ENCODE results near the gene AKAP12.

The AKAP12 gene

DNA sequence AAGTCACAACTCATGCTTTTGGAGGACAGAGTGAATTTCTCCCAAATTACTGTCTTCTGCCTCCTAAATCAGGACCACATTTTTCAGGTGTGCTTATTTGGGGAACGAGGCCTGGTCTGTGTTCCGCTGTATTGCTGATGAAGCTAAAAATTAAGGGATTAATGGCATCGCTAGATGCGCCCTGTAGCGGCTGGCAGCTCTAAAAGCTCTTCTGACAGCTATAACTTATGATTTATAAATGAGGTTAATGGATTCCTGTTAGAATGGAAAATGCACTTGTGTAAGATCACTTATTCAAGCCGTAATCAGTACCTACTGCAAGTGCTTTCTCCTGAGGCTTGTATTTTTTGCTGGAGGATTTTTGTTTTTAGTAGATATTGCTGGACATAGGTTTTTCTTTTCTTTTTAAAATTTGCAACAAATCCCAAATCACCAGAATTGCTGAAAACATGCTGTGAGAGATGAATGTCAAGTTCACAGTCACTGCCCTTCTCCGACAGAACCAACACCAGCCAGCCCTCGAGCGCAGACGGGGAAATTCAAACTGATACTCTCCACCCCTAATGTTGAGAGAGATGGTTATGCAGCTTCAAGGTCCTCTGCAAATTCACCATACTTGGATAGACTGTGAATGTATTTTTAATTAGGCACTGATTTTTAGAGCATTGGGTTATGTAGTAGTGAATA, 49.1 kb downstream of the AKAP12 start:
- peaks cover 16% of the 10 kb centered on the region for H3K4me1 ChIP-seq (ENCODE audit: control insufficient read depth, insufficient read depth, low read depth, low read length)
- 97% methylated on average over 6 of the region's 10 CpGs for WGBS
- no peak overlapping the region for H2BK12ac ChIP-seq (ENCODE audit: low read length in 2 of 2)
- H3K36me3 ChIP-seq (ENCODE audit: control insufficient read depth in 1 of 2, insufficient read depth in 2 of 2, low read depth in 1 of 2, low read length in 2 of 2) = peaks cover 0 to 4% of the 10 kb centered on the region in 2 experiments
- H3K4me3 ChIP-seq (ENCODE audit: insufficient read depth in 1 of 2, low read depth in 1 of 2, low read length in 2 of 2) = no peak overlapping the region
- no peak overlapping the region for H3K4me2 ChIP-seq (ENCODE audit: low read length, poor library complexity, severe bottlenecking)
- no peak overlapping the region for H3K14ac ChIP-seq (ENCODE audit: low read length in 2 of 2)
- H3K9me3 ChIP-seq (ENCODE audit: control insufficient read depth, low read length) = no peaks in the 10 kb centered on the region
- peak overlapping the region; percentile 94 for H2AK5ac ChIP-seq (ENCODE audit: low read length, severe bottlenecking)
- H2BK5ac ChIP-seq (ENCODE audit: low read depth, low read length, poor library complexity, severe bottlenecking) = no peak overlapping the region
- no peak overlapping the region for H2BK15ac ChIP-seq (ENCODE audit: low read depth, poor library complexity, severe bottlenecking)
- peak overlapping the region; percentile 58 for H4K8ac ChIP-seq (ENCODE audit: low read length)
- H3K27me3 ChIP-seq (ENCODE audit: control insufficient read depth in 1 of 2, insufficient read depth in 1 of 2, low read length in 2 of 2) = no peaks in the 10 kb centered on the region
- H4K91ac ChIP-seq (ENCODE audit: low read length) = no peak overlapping the region
- no peak overlapping the region for H2BK120ac ChIP-seq (ENCODE audit: low read depth, low read length)
- peaks cover 19% of the 10 kb centered on the region for H3K79me1 ChIP-seq (replicated peaks; ENCODE audit: low read length, poor library complexity, severe bottlenecking)
- H2AFZ ChIP-seq (ENCODE audit: low read depth, low read length) = no peak overlapping the region
- no peak for DNase-seq
- no peak overlapping the region for H3K27ac ChIP-seq (ENCODE audit: low read length, poor library complexity, severe bottlenecking)
- H3K23ac ChIP-seq (ENCODE audit: low read length in 2 of 2) = no peak overlapping the region
- no peak overlapping the region for H3K18ac ChIP-seq (ENCODE audit: low read depth in 1 of 2, low read length in 2 of 2)
- no peak overlapping the region for H3K9ac ChIP-seq (ENCODE audit: low read length)
- no peak overlapping the region for H3K4ac ChIP-seq (ENCODE audit: low read depth in 1 of 2, low read length in 2 of 2)

DNA sequence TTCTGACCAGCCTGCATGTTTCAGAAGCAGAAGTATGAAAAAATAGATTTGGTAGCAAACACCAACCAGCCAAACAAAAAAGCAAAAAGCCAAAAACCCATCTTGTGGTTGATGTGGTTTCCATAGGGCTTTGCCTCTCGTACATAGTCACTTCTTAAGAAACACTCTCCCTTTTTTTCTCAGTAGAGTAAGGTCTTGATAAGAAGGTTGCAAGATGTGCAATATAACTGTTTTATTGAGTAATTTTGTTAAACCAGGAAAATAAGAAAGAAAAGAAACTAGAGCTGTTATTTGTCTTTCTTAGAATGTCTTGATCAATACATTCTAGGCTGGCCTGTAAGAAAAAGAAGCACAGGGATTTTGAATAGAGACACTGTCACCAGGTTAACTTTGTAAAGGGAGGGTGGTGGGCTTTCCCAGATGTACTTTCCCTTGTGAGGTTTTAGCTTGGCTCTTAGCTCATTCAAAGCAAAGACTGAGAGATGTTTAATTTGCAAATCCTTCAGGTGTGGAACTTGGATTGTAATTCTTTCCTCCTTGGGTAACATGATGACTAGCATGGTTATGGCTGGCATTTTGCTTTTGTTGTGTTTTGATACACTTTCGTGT, 49.7 kb downstream of the AKAP12 start:
- Histone ChIP-seq H2AK5ac (ENCODE audit: low read length, severe bottlenecking) (no peak overlapping the region), H3K4me1 (ENCODE audit: control insufficient read depth, insufficient read depth, low read depth, low read length) (peaks cover 15% of the 10 kb centered on the region), H2BK120ac (ENCODE audit: low read depth, low read length) (no peak overlapping the region), H3K9me3 (ENCODE audit: control insufficient read depth, low read length) (no peaks in the 10 kb centered on the region), H3K14ac (ENCODE audit: low read length in 2 of 2) (no peak overlapping the region), H4K91ac (ENCODE audit: low read length) (no peak overlapping the region), H4K8ac (ENCODE audit: low read length) (no peak overlapping the region), H3K18ac (ENCODE audit: low read depth in 1 of 2, low read length in 2 of 2) (no peak overlapping the region), H3K4me3 (ENCODE audit: insufficient read depth in 1 of 2, low read depth in 1 of 2, low read length in 2 of 2) (no peak overlapping the region), H2AFZ (ENCODE audit: low read depth, low read length) (no peak overlapping the region), H3K27me3 (ENCODE audit: control insufficient read depth in 1 of 2, insufficient read depth in 1 of 2, low read length in 2 of 2) (no peaks in the 10 kb centered on the region), H3K4me2 (ENCODE audit: low read length, poor library complexity, severe bottlenecking) (no peak overlapping the region), H3K23ac (ENCODE audit: low read length in 2 of 2) (no peak overlapping the region), H2BK15ac (ENCODE audit: low read depth, poor library complexity, severe bottlenecking) (no peak overlapping the region), H2BK12ac (ENCODE audit: low read length in 2 of 2) (no peak overlapping the region), H3K27ac (ENCODE audit: low read length, poor library complexity, severe bottlenecking) (no peak overlapping the region), H3K9ac (ENCODE audit: low read length) (no peak overlapping the region), H3K79me1 (replicated peaks; ENCODE audit: low read length, poor library complexity, severe bottlenecking) (peaks cover 21% of the 10 kb centered on the region), H2BK5ac (ENCODE audit: low read depth, low read length, poor library complexity, severe bottlenecking) (no peak overlapping the region), H3K36me3 (ENCODE audit: control insufficient read depth in 1 of 2, insufficient read depth in 2 of 2, low read depth in 1 of 2, low read length in 2 of 2) (peaks cover 0 to 4% of the 10 kb centered on the region in 2 experiments), H3K4ac (ENCODE audit: low read depth in 1 of 2, low read length in 2 of 2) (peak overlapping the region in 1 of 2 experiments; percentile 80)
- WGBS = 100% methylated on average over 1 of the region's 2 CpGs
- DNase-seq = peak; percentile 46

DNA sequence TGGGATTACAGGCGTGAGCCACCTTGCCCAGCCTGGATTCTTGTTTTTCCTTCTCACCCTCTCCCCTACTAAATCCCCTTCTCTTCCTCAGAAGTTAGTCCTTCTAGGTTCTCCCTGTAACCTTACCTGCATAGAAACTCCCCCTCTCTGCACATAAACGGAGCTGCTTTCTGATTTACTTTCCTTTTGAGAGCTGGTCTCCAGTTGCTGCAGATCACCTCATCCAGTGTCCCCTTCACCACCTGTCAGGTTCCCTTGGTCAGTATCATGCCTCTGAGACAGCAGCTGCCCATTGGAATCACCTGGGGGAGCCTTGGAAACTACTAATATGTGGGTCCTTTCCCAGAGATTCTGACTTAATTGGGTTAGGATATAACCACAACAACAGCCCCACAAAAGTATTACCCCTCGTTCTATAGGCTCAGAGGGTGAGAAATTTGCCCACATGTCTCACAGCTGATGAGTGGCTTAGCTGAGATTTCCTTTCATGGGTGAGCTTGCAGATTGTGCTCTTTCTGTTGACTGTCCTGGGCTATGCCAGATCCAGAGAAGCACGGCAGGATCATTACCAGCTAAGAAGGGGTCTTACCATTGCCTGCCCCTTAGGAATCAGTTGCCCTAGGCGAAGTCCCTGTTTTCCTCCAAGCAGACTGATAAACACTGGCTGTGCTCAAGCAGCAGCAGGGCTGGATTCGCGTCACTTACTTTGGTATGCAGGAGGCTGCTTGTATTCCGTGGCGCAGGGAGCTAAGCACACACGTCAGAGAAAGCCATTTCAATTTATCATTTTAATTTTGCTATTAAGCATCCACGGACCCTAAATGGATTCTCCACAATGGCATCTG, 51.3 kb downstream of the AKAP12 start:
- Histone ChIP-seq H4K91ac (ENCODE audit: low read length) (no peak overlapping the region), H3K79me1 (replicated peaks; ENCODE audit: low read length, poor library complexity, severe bottlenecking) (peaks cover 23% of the 10 kb centered on the region), H2AFZ (ENCODE audit: low read depth, low read length) (no peak overlapping the region), H3K4me3 (ENCODE audit: insufficient read depth in 1 of 2, low read depth in 1 of 2, low read length in 2 of 2) (peak overlapping the region in 1 of 2 experiments; percentile 28), H3K23ac (ENCODE audit: low read length in 2 of 2) (no peak overlapping the region), H3K27ac (ENCODE audit: low read length, poor library complexity, severe bottlenecking) (peak overlapping the region; percentile 45), H2BK5ac (ENCODE audit: low read depth, low read length, poor library complexity, severe bottlenecking) (peak overlapping the region; percentile 3), H3K36me3 (ENCODE audit: control insufficient read depth in 1 of 2, insufficient read depth in 2 of 2, low read depth in 1 of 2, low read length in 2 of 2) (peaks cover 0 to 4% of the 10 kb centered on the region in 2 experiments), H2BK15ac (ENCODE audit: low read depth, poor library complexity, severe bottlenecking) (no peak overlapping the region), H4K8ac (ENCODE audit: low read length) (peak overlapping the region; percentile 16), H3K9ac (ENCODE audit: low read length) (peak overlapping the region; percentile 79), H3K9me3 (ENCODE audit: control insufficient read depth, low read length) (no peaks in the 10 kb centered on the region), H2BK120ac (ENCODE audit: low read depth, low read length) (no peak overlapping the region), H3K27me3 (ENCODE audit: control insufficient read depth in 1 of 2, insufficient read depth in 1 of 2, low read length in 2 of 2) (no peaks in the 10 kb centered on the region), H3K4ac (ENCODE audit: low read depth in 1 of 2, low read length in 2 of 2) (no peak overlapping the region), H3K18ac (ENCODE audit: low read depth in 1 of 2, low read length in 2 of 2) (peak overlapping the region in 1 of 2 experiments; percentile 42), H2BK12ac (ENCODE audit: low read length in 2 of 2) (no peak overlapping the region), H2AK5ac (ENCODE audit: low read length, severe bottlenecking) (peak overlapping the region; percentile 37), H3K4me2 (ENCODE audit: low read length, poor library complexity, severe bottlenecking) (peak overlapping the region; percentile 33), H3K14ac (ENCODE audit: low read length in 2 of 2) (no peak overlapping the region), H3K4me1 (ENCODE audit: control insufficient read depth, insufficient read depth, low read depth, low read length) (peaks cover 18% of the 10 kb centered on the region)
- peak; percentile 93 for DNase-seq
- WGBS = 56% methylated on average over 9 of the region's 11 CpGs

DNA sequence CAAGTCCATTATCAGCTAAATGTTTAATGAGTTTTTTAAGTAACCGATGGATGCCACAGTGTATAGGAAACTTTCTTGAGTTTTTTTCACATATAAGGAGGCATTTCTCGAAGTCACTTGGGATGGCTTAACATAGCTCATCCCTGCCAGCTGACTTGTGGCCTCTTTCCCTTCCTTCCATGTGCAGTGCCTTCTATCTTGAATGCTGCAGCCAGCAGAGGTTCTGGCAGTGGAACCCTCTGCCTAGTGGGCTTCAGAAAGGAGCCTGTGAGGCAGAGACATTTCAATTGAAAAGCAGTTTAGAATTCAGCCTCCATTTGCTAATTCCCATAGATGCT, 51.9 kb downstream of the AKAP12 start:
- Histone ChIP-seq H3K36me3 (ENCODE audit: control insufficient read depth in 1 of 2, insufficient read depth in 2 of 2, low read depth in 1 of 2, low read length in 2 of 2) (peaks cover 0 to 4% of the 10 kb centered on the region in 2 experiments), H3K27me3 (ENCODE audit: control insufficient read depth in 1 of 2, insufficient read depth in 1 of 2, low read length in 2 of 2) (no peaks in the 10 kb centered on the region), H2BK12ac (ENCODE audit: low read length in 2 of 2) (no peak overlapping the region), H3K4ac (ENCODE audit: low read depth in 1 of 2, low read length in 2 of 2) (no peak overlapping the region), H3K9me3 (ENCODE audit: control insufficient read depth, low read length) (no peaks in the 10 kb centered on the region), H3K79me1 (replicated peaks; ENCODE audit: low read length, poor library complexity, severe bottlenecking) (peaks cover 20% of the 10 kb centered on the region), H2BK5ac (ENCODE audit: low read depth, low read length, poor library complexity, severe bottlenecking) (no peak overlapping the region), H4K91ac (ENCODE audit: low read length) (no peak overlapping the region), H2BK15ac (ENCODE audit: low read depth, poor library complexity, severe bottlenecking) (no peak overlapping the region), H4K8ac (ENCODE audit: low read length) (no peak overlapping the region), H3K4me3 (ENCODE audit: insufficient read depth in 1 of 2, low read depth in 1 of 2, low read length in 2 of 2) (peak overlapping the region in 1 of 2 experiments; percentile 28), H2BK120ac (ENCODE audit: low read depth, low read length) (no peak overlapping the region), H3K27ac (ENCODE audit: low read length, poor library complexity, severe bottlenecking) (peak overlapping the region; percentile 45), H3K18ac (ENCODE audit: low read depth in 1 of 2, low read length in 2 of 2) (peak overlapping the region in 1 of 2 experiments; percentile 15), H3K4me2 (ENCODE audit: low read length, poor library complexity, severe bottlenecking) (peak overlapping the region; percentile 8), H3K14ac (ENCODE audit: low read length in 2 of 2) (no peak overlapping the region), H2AK5ac (ENCODE audit: low read length, severe bottlenecking) (no peak overlapping the region), H3K23ac (ENCODE audit: low read length in 2 of 2) (no peak overlapping the region), H2AFZ (ENCODE audit: low read depth, low read length) (no peak overlapping the region), H3K4me1 (ENCODE audit: control insufficient read depth, insufficient read depth, low read depth, low read length) (peaks cover 16% of the 10 kb centered on the region), H3K9ac (ENCODE audit: low read length) (peak overlapping the region; percentile 79)
- 84% methylated on average over 2 of the region's 2 CpGs for WGBS
- no peak for DNase-seq

All from mesenchymal stem cell (in vitro differentiated cells and primary cell).